DND-41 (cell line): ENCODE measurements around the gene MRM2.

ENCODE experiments used
- ATAC-seq: fragments of 200-7000 bp; cut with Tn5 transposase; 3 replicates; pipeline ENCODE4 v1.9.1; 2021; ENCODE audit warnings: low read depth; ENCODE audit not compliant: insufficient read depth
- DNase-seq: peaks from one replicate; pipeline ENCODE4 v3.0.0-alpha.2; 2020
- H2AFZ ChIP-seq: 2 replicates; pipeline ENCODE4 v1.6.0; 2012; ENCODE audit warnings: low read depth, low read length
- H3K27ac ChIP-seq: 2 replicates; pipeline ENCODE4 v1.5.1; 2012; ENCODE audit warnings: low read length, inconsistent platforms
- H3K27me3 ChIP-seq: fragments of 200-600 bp; sonication (generic); 2 replicates; pipeline ENCODE4 v1.6.0; 2012; ENCODE audit warnings: low read length, mild to moderate bottlenecking, inconsistent platforms; ENCODE audit not compliant: insufficient read depth, poor library complexity
- H3K36me3 ChIP-seq: 2 replicates; pipeline ENCODE4 v1.5.1; 2012; ENCODE audit warnings: low read length, inconsistent platforms; ENCODE audit not compliant: insufficient read depth
- H3K4me1 ChIP-seq: 2 replicates; pipeline ENCODE4 v1.5.1; 2012; ENCODE audit warnings: mild to moderate bottlenecking, low read length; ENCODE audit not compliant: insufficient read depth
- H3K4me2 ChIP-seq: 2 replicates; pipeline ENCODE4 v1.6.0; 2012; ENCODE audit warnings: mild to moderate bottlenecking, moderate library complexity, low read length, inconsistent platforms; ENCODE audit not compliant: insufficient read depth
- H3K4me3 ChIP-seq, 2 experiments: fragments of 200-600 bp in 1 of 2; shearing (Covaris generic) in 1 of 2; 2 replicates each; pipeline ENCODE4 v1.5.1; 2012 to 2016; ENCODE audit warnings: inconsistent platforms in 2 of 2, low read length in 2 of 2, mild to moderate bottlenecking in 2 of 2, low read depth in 1 of 2, moderate library complexity in 1 of 2
- H3K79me2 ChIP-seq: 2 replicates; pipeline ENCODE4 v1.6.0; 2012; ENCODE audit warnings: low read length, inconsistent platforms; ENCODE audit not compliant: insufficient read depth
- H3K9ac ChIP-seq: 2 replicates; pipeline ENCODE4 v1.6.0; 2012; ENCODE audit warnings: low read depth, mild to moderate bottlenecking, inconsistent platforms, low read length, moderate library complexity
- H3K9me3 ChIP-seq: 2 replicates; pipeline ENCODE4 v1.5.1; 2012; ENCODE audit warnings: low read length, moderate library complexity, mild to moderate bottlenecking, inconsistent platforms; ENCODE audit not compliant: insufficient read depth, severe bottlenecking
- H4K20me1 ChIP-seq: 2 replicates; pipeline ENCODE4 v1.6.0; 2012; ENCODE audit warnings: low read length; ENCODE audit not compliant: insufficient read depth
- CTCF ChIP-seq: IDR thresholded peaks from 2 replicates; pipeline ENCODE4 v1.5.1; 2012; ENCODE audit warnings: borderline replicate concordance, low read length, moderate library complexity, mild to moderate bottlenecking; ENCODE audit not compliant: poor library complexity, severe bottlenecking; ENCODE audit errors: extremely low read depth
- EZH2 ChIP-seq: IDR thresholded peaks from 3 replicates; pipeline ENCODE4 v1.6.1; 2012; ENCODE audit warnings: borderline replicate concordance, low read depth, mild to moderate bottlenecking, moderate library complexity, low read length, inconsistent platforms; ENCODE audit not compliant: severe bottlenecking

The MRM2 gene

DNA sequence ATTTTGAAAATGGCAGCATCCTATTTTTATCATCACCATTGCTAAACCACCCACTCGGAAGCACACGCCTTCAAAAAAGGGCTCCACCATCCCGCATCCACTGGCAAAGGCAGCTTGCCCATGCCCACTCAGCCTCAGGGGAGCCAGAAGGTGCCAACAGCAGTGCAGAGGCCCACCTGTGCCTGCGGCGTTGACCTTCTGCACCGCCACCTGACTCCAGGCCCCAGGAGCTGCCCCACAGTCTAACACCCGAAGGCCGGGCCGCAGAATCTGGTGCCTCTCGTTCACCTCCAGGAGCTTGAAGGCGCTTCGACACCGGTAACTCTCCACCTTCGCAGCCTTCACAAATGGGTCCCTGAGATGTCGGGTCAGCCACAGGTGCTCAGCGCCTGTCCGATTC lies 2.8 kb downstream of the MRM2 start:
- Histone ChIP-seq H3K4me1 (peaks cover 42% of the 10 kb centered on the region), H3K9ac (0 out of 2 replicates have a peak overlapping the region, but pooled peaks have one; percentile 12), H3K36me3 (peaks cover 60% of the 10 kb centered on the region), H3K27me3 (no peaks in the 10 kb centered on the region), H4K20me1 (peaks cover 10% of the 10 kb centered on the region), H2AFZ (no peak overlapping the region), H3K4me2 (no peak overlapping the region), H3K79me2 (peaks cover 58% of the 10 kb centered on the region), H3K9me3 (no peaks in the 10 kb centered on the region), H3K4me3 (no peak overlapping the region), H3K27ac (no peak overlapping the region)
- ATAC-seq = no peak
- no peak for TF ChIP-seq EZH2
- TF ChIP-seq CTCF = no peak
- no peak for DNase-seq

DNA sequence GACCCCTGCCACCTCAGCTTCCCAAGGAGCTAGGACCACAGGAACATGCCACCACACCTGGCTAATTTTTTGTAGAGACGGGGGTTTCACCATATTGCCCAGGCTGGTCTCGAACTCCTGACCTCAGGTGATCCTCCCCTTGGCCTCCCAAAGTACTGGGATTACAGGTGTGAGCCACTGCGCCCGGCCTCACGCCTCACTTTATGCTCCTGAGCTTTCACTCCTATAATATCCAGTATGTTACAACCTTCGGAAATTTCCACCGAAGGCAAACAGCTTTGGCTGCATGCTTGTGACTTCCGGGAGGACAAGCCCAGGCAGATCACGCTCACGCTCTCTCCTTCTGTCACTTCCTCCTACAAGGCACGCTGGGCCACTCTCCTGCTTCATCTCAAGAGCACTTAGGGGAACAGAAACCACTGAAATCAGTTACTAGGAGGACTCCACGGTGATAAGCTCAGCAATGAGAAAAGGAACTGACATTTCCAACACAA lies 4.8 kb downstream of the MRM2 start:
- no peak overlapping the region for H3K9ac ChIP-seq
- ATAC-seq (no peak), DNase-seq (no peak)
- no peak overlapping the region for H3K4me2 ChIP-seq
- no peak for TF ChIP-seq EZH2
- TF ChIP-seq CTCF = no peak
- no peaks in the 10 kb centered on the region for H3K27me3 ChIP-seq
- H3K27ac ChIP-seq = no peak overlapping the region
- H3K36me3 ChIP-seq = peaks cover 62% of the 10 kb centered on the region
- H3K4me1 ChIP-seq = peaks cover 37% of the 10 kb centered on the region
- H3K79me2 ChIP-seq = peaks cover 49% of the 10 kb centered on the region
- peaks cover 12% of the 10 kb centered on the region for H4K20me1 ChIP-seq
- no peak overlapping the region for H2AFZ ChIP-seq
- no peak overlapping the region for H3K4me3 ChIP-seq
- no peaks in the 10 kb centered on the region for H3K9me3 ChIP-seq

DNA sequence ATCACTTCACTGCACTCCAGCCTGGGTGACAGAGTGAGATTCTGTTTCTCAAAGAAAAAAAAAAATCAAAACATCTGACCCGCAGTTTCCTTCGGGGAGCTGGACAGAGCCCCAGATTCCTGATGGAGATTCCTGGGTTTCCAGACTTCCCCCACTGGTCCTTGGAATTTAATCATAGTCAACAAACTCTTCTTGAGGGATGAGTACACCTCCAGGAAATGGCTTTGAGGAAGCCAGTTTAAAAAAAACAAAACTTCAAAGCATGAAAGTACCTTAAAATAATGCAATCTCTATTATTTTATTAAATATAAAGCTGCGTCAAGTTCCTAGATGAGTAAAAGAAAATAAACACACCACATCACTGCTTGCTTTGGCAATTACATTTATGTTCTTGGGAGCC lies 8.1 kb downstream of the MRM2 start:
- H3K27me3 ChIP-seq = no peaks in the 10 kb centered on the region
- no peak overlapping the region for H3K9ac ChIP-seq
- peaks cover 26% of the 10 kb centered on the region for H4K20me1 ChIP-seq
- H2AFZ ChIP-seq = no peak overlapping the region
- peaks cover 49% of the 10 kb centered on the region for H3K79me2 ChIP-seq
- H3K36me3 ChIP-seq = peaks cover 62% of the 10 kb centered on the region
- ATAC-seq (no peak), DNase-seq (no peak)
- no peaks in the 10 kb centered on the region for H3K9me3 ChIP-seq
- H3K4me3 ChIP-seq = no peak overlapping the region
- peaks cover 45% of the 10 kb centered on the region for H3K4me1 ChIP-seq
- H3K27ac ChIP-seq = no peak overlapping the region
- H3K4me2 ChIP-seq = 0 out of 2 replicates have a peak overlapping the region, but pooled peaks have one; percentile 84
- no peak for TF ChIP-seq CTCF
- no peak for TF ChIP-seq EZH2
